ENCODE data around the gene SLC2A14.
"Not testable (repeated sequence)": the region's sequence is repeated elsewhere in the genome, so short reads cannot be mapped to it uniquely, and the experiment has no call there.

GRCh38 chr12:7833201-7833600 lies 39.5 kb downstream of the SLC2A14 start:
- not testable (repeated sequence) for TF ChIP-seq EZH2 (IDR thresholded peaks at IDR 0.05; ENCODE audit: insufficient read depth, poor library complexity, severe bottlenecking); EZH2phosphoT487 (IDR thresholded peaks at IDR 0.05; ENCODE audit: insufficient read depth, low read depth)

Measured in GM23248 (cell line).